ENCODE results near the gene MRI1.
A peak's percentile ranks its signal among the peaks of the same experiment; 100 is the strongest.

GRCh38 chr19:13794757-13795589, 30.7 kb downstream of the MRI1 start, which contains the start of gene ZSWIM4:
- TF ChIP-seq NANOG (IDR thresholded peaks at IDR 0.05; ENCODE audit: borderline replicate concordance) (no peak), EZH2phosphoT487 (IDR thresholded peaks at IDR 0.05; ENCODE audit: unreplicated experiment) (no peak), CTCF (conservative IDR thresholded peaks at IDR 0.05; ENCODE audit: low read depth in 2 of 2) (no peak), JUNB (IDR thresholded peaks at IDR 0.05; ENCODE audit: unreplicated experiment) (no peak), POLR2AphosphoS5 (IDR thresholded peaks at IDR 0.05; ENCODE audit: low read depth) (peak; percentile 45; the same call in 1 of the 2 replicates), ETS1 (IDR thresholded peaks at IDR 0.05) (peak; percentile 52; the same call in 1 of the 2 replicates), CREB1 (CRISPR knock-in tag; IDR thresholded peaks at IDR 0.05; ENCODE audit: low read depth) (peak; percentile 74), STAT1 (IDR thresholded peaks at IDR 0.05; ENCODE audit: unreplicated experiment) (no peak)
- TF ChIP-seq, protein P1, sequence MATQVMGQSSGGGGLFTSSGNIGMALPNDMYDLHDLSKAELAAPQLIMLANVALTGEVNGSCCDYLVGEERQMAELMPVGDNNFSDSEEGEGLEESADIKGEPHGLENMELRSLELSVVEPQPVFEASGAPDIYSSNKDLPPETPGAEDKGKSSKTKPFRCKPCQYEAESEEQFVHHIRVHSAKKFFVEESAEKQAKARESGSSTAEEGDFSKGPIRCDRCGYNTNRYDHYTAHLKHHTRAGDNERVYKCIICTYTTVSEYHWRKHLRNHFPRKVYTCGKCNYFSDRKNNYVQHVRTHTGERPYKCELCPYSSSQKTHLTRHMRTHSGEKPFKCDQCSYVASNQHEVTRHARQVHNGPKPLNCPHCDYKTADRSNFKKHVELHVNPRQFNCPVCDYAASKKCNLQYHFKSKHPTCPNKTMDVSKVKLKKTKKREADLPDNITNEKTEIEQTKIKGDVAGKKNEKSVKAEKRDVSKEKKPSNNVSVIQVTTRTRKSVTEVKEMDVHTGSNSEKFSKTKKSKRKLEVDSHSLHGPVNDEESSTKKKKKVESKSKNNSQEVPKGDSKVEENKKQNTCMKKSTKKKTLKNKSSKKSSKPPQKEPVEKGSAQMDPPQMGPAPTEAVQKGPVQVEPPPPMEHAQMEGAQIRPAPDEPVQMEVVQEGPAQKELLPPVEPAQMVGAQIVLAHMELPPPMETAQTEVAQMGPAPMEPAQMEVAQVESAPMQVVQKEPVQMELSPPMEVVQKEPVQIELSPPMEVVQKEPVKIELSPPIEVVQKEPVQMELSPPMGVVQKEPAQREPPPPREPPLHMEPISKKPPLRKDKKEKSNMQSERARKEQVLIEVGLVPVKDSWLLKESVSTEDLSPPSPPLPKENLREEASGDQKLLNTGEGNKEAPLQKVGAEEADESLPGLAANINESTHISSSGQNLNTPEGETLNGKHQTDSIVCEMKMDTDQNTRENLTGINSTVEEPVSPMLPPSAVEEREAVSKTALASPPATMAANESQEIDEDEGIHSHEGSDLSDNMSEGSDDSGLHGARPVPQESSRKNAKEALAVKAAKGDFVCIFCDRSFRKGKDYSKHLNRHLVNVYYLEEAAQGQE (IDR thresholded peaks at IDR 0.05; ENCODE audit: unreplicated experiment), result no peak

Data from GM23338 (cell line).